GM21528 (cell line): ENCODE measurements around the gene RANBP10.
"Not testable (repeated sequence)": the region's sequence is repeated elsewhere in the genome, so short reads cannot be mapped to it uniquely, and the experiment has no call there.

ENCODE experiments used
- ATAC-seq: cut with Tn5 transposase; IDR thresholded peaks from one replicate; pipeline ENCODE4 v1.9.1; 2021; ENCODE audit warnings: mild to moderate bottlenecking, moderate library complexity; ENCODE audit not compliant: unreplicated experiment, low FRiP score

The RANBP10 gene

DNA sequence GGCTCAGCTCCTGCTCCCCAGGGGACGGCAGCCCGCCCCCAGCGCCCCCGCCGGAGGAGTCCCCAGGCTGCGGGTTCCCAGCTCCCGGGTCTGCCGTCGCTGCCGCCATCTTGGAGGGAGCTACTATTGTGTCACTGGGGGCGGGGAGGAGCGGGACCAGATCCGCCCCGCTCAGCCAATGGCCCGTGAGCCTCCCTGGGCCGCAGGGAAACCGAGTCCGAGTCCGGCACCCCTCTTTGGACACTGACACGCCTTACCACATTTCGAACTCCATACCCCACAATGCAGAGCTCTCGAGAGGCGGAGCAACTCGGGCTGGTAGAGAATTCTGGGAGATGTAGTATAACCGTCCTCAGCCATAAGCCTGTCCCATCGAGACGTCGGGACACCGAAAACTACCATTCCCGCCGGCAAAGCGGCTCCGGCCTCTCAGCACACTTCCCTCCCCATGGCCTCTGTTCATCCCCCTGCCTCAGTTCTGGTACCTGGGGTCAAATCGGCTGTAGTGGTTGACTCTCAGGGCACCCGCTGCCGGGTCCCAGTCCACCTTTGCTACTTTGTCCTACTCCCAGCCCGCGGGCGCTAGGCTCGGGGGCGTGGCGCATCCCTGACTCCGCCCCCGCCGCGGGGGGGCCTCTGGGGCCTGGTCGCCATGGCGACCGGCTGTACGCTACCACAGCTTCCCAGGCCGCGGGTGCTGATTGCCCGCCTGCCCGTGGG, at the start of gene RANBP10, which contains the start of gene TSNAXIP1:
Gene RANBP10, minus strand, starts transcription at position 133 of the 720 bp plus-strand sequence. Its CDS starts 24 bp downstream, at position 109.
Gene TSNAXIP1, plus strand, starts transcription at position 462 of the 720 bp plus-strand sequence. CDS start 261 bp downstream, outside the sequence.
- peak; percentile 92 for ATAC-seq

DNA sequence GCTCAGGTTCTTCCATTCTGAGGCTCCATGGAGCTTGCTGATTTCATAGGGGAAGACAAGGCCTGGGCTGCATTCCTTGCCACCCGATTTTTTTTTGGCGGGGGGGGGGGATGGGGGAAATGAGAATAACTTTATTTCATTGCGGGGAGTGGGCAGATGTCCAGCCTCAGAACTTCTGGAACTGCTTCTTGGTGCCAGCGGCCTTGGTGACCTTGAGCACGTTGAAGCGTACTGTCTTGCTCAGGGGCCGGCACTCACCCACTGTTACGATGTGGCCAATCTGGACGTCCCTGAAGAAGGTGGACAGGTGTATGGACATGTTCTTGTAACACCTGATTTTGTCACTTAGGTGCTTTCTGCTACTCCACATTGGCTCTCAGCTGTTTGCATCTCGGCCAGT, 49.4 kb upstream of the RANBP10 start:
- no peak for ATAC-seq

DNA sequence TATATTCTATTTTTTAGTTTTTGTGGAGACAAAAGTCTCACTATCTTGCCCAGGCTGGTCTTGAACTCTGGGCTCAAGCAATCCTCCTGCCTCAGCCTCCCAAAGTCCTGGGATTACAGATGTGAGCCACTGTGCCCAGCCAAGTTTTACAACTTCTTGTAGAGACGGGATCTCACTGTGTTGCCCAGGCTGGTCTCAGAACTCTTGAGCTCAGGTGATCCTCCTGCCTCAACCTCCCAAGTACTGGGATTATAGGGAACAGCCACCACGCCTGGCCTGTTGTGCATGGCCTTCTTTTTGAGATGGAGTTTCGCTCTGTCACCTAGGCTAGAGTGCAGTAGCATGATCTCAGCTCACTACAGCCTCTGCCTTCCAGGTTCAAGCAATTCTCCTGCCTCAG, 47.3 kb upstream of the RANBP10 start:
- ATAC-seq, result no peak

DNA sequence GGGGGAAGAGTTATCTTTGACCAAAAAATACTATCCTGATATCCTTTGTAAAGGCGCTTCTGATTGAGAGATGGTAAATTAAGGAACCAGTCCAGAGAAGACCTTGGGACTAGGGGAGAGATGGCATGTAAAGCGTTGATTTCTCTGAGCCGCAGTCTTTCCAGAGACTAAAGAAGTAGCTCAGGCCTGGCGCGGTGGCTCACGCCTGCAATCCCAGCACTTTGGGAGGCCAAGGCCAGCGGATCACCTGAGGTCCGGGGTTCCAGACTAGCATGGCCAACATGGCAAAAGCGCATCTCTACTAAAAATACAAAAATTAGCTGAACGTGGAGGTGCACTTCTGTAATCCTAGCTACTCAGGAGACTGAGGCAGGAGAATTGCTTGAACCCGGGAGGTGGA, 41.8 kb upstream of the RANBP10 start:
- no peak for ATAC-seq

DNA sequence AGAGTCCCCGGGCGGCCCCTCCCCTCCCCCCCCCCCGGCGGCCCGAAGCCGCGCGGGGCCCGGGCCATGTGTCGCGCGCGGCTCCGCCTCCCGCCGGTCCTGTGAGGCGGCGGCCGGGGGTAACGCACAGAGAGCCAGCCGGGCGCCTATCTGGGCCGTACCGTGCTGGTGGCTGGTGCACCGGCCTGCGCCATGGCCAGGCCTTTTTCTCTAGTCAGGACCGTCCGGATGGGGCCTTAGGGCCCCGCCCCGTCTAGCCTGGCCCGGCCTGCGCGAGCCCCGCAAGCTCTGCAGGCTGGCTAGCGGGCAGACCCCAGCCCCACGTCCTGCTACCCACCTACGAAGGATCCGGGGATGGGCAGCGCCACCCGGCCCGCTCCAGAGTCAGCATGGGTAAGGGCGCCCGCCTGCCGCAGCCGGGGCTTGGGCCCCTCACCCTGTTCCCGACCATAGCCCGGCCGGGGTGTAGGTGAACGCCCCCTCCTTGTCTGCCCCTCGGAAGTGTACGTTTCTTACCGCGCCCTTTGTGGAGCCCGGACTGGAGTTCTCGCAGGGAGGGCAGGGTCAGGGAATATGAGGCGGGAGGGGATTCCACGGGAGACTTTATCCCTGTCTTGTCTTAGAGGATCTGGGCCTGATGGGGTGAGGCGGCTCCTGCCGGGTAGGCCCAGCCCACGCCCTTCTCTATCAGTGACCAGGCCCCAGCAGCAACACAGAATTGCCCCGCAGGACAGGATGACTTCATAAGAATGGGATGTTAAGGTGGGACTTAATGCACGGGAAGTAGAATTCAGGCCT, 40.9 kb upstream of the RANBP10 start, which contains the start of gene CENPT:
Gene CENPT, minus strand, starts transcription at position 630 of the 798 bp plus-strand sequence. CDS start 13,834 bp downstream, outside the sequence.
- peak; percentile 38 for ATAC-seq

DNA sequence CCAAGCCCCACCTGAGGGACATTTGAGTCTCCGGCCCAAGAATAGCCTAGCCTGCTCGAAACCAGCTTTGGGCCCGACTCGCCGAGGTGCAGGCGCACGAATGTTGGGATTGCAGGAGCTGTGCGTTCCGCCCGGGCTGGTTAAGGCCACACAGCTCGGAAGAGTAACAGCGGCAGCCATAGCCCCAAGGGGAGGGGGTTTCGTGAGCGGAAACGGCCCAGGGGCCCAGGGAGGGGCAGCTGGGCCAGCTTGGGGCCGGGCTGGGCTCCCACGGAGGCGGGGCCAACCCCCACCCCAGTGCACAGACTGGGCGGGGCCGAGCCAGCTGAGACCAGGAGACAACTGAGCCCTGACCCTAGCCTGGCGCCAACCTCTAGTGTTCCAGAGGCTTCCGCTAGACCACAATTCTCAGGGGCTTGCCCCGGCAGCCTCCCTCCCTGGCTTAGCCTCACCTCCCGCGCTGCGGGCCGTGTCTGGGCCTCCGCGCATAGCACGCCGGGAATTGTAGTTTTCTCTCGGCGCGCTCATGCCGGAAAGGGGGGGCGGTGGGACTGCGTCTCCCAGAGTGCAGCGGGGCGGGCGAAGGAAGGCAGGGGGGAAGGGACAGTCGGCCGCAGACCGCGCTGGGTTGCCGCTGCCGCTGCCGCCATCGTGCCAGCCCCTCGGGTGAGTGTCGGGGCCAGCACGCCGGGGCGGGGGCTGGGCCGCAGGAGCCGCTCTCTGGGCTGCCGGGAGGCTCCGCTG, 40.1 kb upstream of the RANBP10 start, which contains the start of gene NUTF2:
Gene NUTF2, plus strand, starts transcription at position 614 of the 744 bp plus-strand sequence. CDS start 18,198 bp downstream, outside the sequence.
- ATAC-seq, result peak; percentile 51

DNA sequence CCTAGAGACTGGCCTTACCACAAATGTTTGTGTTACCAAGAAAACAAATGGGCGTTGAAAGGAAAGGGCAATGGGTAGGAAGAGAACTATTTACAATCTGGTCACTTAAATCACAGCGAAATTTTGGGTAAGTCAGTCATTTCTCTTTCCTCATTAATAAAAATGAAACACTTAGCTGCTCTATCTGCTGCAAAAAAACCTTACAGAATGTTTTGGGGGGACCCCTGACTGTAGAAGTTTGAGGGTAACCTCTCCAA, 39.6 kb upstream of the RANBP10 start:
- no peak for ATAC-seq

DNA sequence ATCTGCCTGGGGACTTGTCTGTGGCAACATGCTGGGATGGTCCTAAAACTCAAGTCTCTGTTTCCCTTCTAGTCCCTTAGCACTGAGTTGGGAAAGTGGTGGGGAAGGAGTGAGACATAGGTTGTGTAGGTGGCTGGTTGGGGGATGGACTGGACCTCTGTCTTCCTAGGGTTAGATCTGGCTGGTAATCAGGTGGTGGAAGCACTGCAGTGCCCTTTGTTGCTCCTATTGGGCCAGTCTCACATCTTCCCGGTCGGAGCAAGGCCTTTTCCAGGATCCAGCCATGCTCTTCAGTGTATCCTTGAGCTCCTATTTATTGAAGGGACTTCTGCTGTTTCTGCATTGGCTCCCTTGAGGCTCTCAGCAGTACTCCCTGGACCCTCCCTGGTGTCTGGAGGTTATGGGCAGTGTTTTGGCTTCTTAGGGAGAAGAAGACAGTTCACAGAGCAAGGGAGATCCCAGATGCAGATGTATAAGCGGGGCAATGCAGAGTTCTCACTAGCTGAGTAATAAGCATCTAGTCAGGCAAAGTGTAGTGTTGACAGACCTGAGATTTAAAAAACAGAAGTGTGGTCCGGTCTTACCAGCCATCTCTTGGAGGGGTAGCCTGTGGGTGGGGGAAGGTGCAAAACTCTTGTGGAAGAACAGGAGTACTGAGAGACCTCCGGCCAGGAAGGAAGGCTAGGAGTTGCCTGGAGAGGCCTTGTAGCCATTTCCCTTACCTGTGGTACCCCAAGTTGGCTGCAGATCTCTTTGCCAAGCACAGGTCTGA, 39.1 kb upstream of the RANBP10 start:
- ATAC-seq, result no peak

DNA sequence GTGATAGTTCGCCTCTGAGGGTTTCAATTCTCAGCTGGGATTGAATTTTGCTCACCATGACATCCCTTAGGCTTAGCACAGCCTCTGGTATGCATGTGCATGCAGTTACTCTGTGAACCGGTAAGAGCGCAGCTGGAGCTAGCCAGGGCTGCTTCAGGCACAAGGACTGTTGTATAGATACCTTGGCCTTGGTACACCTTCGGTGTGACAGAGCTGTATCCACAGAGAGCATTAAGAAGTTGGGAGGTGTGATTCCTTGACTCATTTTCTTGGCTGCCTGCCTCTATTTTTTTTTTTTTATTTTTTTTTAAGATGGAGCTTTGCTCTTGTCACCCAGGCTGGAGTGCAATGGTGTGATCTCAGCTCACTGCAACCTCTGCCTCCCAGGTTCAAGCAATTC, 38.1 kb upstream of the RANBP10 start:
- ATAC-seq, result no peak

DNA sequence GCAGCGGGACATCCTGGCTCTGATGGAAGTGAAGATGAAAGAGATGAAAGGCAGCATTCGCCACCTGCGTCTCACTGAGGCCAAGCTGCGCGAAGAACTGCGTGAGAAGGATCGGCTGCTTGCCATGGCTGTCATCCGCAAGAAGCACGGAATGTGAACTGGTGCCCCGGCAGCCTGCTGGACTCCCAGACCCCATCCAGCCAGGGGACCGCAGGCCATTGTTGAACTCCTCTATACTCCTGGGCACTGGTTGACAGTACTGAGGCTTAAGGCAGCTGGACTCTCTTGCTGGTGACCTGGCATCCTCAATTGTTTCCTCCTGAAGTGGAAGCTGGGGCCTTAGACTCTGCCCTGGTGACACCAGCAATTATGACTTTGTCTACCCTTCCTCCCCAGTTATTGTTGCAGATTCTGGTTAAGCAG, 37.0 kb upstream of the RANBP10 start:
- no peak for ATAC-seq

DNA sequence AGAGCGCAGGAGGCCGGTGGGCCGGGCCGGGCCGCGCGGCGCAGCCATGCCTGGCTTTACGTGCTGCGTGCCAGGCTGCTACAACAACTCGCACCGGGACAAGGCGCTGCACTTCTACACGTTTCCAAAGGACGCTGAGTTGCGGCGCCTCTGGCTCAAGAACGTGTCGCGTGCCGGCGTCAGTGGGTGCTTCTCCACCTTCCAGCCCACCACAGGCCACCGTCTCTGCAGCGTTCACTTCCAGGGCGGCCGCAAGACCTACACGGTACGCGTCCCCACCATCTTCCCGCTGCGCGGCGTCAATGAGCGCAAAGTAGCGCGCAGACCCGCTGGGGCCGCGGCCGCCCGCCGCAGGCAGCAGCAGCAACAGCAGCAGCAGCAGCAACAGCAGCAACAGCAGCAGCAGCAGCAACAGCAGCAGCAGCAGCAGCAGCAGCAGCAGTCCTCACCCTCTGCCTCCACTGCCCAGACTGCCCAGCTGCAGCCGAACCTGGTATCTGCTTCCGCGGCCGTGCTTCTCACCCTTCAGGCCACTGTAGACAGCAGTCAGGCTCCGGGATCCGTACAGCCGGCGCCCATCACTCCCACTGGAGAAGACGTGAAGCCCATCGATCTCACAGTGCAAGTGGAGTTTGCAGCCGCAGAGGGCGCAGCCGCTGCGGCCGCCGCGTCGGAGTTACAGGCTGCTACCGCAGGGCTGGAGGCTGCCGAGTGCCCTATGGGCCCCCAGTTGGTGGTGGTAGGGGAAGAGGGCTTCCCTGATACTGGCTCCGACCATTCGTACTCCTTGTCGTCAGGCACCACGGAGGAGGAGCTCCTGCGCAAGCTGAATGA, 36.4 kb upstream of the RANBP10 start:
- ATAC-seq, result peak; percentile 11

DNA sequence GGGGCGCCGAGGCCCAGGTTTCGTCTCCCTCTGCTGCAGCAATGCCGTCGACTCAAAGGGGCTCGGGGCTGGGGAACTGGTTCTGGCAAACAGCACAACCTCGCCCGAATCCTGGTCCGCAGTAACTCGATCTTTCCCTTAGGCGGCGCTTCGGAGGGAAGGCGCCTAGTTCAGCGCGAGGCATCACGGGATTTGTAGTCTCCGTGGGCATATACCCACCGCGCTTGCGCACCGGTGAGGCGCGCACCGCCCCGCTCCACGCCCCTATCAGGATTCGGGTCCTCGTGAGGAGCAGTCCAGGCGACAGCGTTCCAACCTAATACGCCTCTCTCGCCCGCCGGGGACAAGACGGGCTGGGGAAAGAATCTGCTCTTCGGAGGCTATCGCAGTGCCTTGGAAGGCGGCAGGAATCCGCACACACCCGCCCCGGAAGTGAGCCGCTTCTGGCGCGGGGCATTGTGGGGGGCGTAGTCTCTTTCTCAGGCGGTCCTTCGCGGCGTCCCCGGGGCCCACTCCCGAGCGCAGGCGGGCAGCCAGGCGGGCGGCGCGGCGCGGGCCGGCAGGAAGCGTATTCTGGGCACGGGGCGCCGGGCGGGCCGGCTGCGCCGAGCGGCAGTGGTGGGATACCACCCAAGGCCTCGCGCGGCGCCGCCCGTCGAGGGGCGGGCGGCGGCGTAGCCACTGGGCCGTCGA, 35.6 kb upstream of the RANBP10 start, which contains the start of gene THAP11:
Gene THAP11, plus strand, starts transcription at position 505 of the 693 bp plus-strand sequence. CDS start 235 bp downstream, outside the sequence.
- ATAC-seq, result peak; percentile 48

DNA sequence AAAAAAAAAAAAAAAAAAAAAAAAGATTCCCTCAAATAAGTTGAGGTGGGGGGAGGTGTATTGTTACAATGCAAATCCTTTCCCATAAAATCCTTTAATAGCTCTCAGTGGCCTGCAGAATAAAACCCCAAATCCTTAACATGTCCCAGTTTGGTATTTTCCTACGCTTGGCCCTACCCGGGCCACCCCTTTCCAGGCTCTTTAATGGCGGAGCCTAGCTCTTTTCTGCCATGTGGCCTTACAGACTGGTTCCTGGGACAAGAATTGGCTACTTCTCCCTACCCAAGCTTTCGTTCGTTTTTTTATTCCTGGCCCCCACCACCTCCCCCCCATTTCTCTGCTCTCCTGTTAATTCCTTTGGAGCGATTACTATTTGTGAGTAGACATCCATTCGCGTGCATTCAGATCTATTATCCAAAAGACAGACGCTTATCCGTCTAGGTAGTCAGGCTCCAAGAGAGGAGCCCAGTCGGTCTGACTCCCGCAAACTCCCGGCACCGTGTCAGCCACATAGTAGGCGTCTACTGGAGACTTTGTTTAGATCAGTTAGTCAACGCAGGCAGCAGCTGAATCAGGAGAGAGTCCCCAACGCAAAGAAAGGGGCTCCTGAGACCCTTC, 34.9 kb upstream of the RANBP10 start:
- no peak for ATAC-seq

DNA sequence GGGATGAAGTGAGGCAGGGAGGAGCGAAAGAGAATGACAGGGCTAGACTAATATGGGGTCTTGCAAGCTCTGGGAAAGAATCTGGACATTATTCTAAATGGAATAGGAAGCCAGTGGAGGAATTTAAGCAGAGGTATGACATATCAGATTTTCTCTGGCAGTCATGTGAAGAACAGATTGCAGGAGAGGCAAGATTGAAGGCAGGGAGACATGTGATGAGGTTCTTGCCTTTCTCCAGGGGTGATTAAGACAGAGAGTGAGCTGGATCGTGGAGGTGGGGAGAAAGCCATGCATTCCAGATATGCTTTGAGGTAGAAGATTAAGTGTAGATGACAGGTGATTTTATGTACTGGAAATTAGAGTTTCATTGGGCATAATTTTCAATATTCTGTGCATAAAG, 31.5 kb upstream of the RANBP10 start:
- ATAC-seq, result no peak

DNA sequence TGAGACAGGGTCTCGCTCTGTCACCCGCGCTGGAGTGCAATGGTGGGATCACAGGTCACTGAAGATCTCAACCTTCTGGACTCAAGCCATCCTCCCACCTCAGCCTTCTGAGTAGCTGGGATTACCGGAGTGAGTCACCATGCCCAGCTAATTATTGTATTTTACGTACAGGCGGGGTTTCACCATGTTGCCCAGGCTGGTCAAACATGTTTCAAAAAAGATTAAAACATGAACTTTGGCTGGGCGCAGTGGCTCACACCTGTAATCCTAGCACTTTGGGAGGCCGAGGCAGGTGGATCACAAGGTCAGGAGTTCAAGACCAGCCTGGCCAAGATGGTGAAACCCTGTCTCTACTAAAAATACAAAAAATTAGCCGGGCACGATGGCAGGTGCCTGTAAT, 30.8 kb upstream of the RANBP10 start:
- ATAC-seq, result not testable (repeated sequence)

DNA sequence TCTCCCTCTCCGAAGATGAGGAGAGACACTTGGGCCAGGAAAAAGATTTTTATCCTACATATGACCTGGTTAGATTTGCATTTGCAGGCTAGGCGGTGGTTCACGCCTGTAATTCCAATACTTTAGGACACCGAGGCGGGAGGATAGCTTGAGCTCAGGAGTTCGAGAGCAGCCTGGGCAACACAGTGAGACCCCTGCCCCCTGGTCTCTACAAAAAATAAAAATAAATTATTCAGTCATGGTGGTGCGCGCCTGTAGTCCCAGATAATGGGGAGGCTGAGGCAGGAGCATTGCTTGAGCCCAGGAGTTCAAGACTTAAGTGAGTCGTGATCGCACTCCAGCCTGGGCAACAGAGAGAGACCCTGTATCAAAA, 27.9 kb upstream of the RANBP10 start:
- no peak for ATAC-seq

DNA sequence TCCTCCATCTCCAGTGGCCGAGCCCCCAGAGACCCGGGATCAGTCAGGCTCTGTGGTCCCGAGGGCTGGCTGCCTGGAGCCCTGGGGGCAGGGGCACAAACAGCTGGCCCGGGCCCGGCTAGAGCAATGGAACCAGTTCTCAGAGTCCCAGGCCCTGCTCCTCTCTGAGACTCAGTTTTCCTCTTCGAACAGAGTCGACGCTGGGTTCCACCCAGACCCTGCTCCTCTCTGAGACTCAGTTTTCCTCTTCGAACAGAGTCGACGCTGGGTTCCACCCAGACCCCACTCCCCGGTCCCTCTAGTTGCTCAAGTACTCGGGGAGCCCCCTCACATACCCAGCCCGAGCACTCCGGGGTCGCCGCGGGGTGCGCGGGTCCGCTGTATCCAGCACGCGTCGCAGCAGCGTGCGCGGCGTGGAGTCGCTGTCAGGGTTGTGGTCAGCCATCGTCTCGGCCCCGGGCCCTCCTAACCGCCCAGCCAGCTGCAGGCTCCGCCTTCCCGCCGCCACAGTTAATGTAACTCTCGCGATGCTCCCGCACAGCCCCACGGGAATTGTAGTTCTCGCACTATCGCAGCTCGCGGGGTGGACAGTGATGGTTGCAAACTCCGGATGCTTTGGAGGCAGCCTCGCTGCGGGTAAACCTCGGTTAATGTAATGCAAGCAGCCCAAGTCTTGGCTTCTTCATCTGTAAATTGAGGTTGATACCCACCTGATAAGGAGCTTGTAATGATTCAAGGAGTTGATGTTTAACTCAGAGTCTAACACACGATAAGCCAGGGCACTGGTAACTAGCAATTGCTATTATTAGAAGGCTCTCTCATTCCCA, 27.3 kb upstream of the RANBP10 start:
- peak; percentile 89 for ATAC-seq
